Smooth muscle cell (in vitro differentiated cells): ENCODE data around the gene RNFT2. TPM values are rescaled to one million over a fixed set of nuclear protein-coding genes. Genes with fewer than 3 reads are reported as not detected.

Experiments
- DNase-seq: peaks from one replicate; lab custom pipeline; 2025; ENCODE audit not compliant: unreplicated experiment; lab: John Stamatoyannopoulos, UW
- H2AFZ ChIP-seq: fragments of 200-600 bp; sonication (generic); 2 replicates; pipeline ENCODE4 v1.6.0; 2016; ENCODE audit warnings: antibody characterized with exemption, low read depth, mild to moderate bottlenecking
- H3F3A ChIP-seq: fragments of 200-600 bp; sonication (generic); 2 replicates; pipeline ENCODE4 v1.6.0; 2017; ENCODE audit warnings: antibody characterized with exemption, low read depth
- H3K27ac ChIP-seq: fragments of 200-600 bp; sonication (generic); 2 replicates; pipeline ENCODE4 v1.5.1; 2016; ENCODE audit warnings: low read depth, mild to moderate bottlenecking
- H3K27me3 ChIP-seq: fragments of 200-600 bp; sonication (generic); 2 replicates; pipeline ENCODE4 v1.6.1; 2016; ENCODE audit warnings: low read depth, mild to moderate bottlenecking
- H3K36me3 ChIP-seq: fragments of 200-600 bp; sonication (generic); 2 replicates; pipeline ENCODE4 v1.5.1; 2016; ENCODE audit warnings: low read depth
- H3K4me1 ChIP-seq: fragments of 200-600 bp; sonication (generic); 2 replicates; pipeline ENCODE4 v1.5.1; 2016; ENCODE audit warnings: low read depth
- H3K4me2 ChIP-seq: fragments of 200-600 bp; sonication (generic); 2 replicates; pipeline ENCODE4 v1.6.0; 2016; ENCODE audit warnings: mild to moderate bottlenecking
- H3K4me3 ChIP-seq: fragments of 200-600 bp; sonication (generic); 2 replicates; pipeline ENCODE4 v1.5.1; 2016; ENCODE audit warnings: mild to moderate bottlenecking
- H3K79me2 ChIP-seq: fragments of 200-600 bp; sonication (generic); 2 replicates; pipeline ENCODE4 v1.6.0; 2016; ENCODE audit warnings: low read depth, mild to moderate bottlenecking
- H3K9ac ChIP-seq: fragments of 200-600 bp; sonication (generic); 2 replicates; pipeline ENCODE4 v1.6.0; 2016; ENCODE audit warnings: low read depth
- H3K9me3 ChIP-seq: fragments of 200-600 bp; sonication (generic); replicated peaks from 2 replicates; pipeline ENCODE4 v1.5.1; 2016; ENCODE audit warnings: low read depth
- H4K20me1 ChIP-seq: fragments of 200-600 bp; sonication (generic); 2 replicates; pipeline ENCODE4 v1.6.0; 2016; ENCODE audit warnings: low read depth
- WGBS: methylation state at CpG from one replicate; pipeline ENCODE4 v1.1.7; 2016; ENCODE audit warnings: low lambda C conversion rate; 5-methylcytosine and 5-hydroxymethylcytosine counted together
- polyA plus RNA-seq: library from polyadenylated mRNA; unstranded; fragments of >200 nt; fragmentation: Nextera tagmentation; extraction: Ambion mirVana; gene quantifications from 2 replicates; pipeline ENCODE4 v1.2.1, GENCODE V29; 2016
- total RNA-seq: library from RNA; depleted of rRNA; stranded (reverse); fragments of >200 nt; gene quantifications from 2 replicates; pipeline ENCODE4 v1.2.3, GENCODE V29; 2014
- TF ChIP-seq, protein P1 (sequence below): fragments of 200-600 bp; sonication (generic); IDR thresholded peaks from 2 replicates; pipeline ENCODE4 v1.5.1; 2017; ENCODE audit warnings: borderline replicate concordance, mild to moderate bottlenecking, antibody characterized with exemption; ENCODE audit not compliant: insufficient read depth, poor library complexity, severe bottlenecking

The RNFT2 gene
- total and polyA plus RNA-seq, 2 experiments from 2014 or later: 2.0 to 2.4 TPM

- no peaks in the 10 kb centered on the region for H3F3A ChIP-seq
- no peak for DNase-seq
- no peaks in the 10 kb centered on the region for H3K9me3 ChIP-seq
- no peak overlapping the region for H3K9ac ChIP-seq
- H3K79me2 ChIP-seq: no peaks in the 10 kb centered on the region
- 53% methylated on average over 26 of the region's 26 CpGs for WGBS
- TF ChIP-seq, protein P1, sequence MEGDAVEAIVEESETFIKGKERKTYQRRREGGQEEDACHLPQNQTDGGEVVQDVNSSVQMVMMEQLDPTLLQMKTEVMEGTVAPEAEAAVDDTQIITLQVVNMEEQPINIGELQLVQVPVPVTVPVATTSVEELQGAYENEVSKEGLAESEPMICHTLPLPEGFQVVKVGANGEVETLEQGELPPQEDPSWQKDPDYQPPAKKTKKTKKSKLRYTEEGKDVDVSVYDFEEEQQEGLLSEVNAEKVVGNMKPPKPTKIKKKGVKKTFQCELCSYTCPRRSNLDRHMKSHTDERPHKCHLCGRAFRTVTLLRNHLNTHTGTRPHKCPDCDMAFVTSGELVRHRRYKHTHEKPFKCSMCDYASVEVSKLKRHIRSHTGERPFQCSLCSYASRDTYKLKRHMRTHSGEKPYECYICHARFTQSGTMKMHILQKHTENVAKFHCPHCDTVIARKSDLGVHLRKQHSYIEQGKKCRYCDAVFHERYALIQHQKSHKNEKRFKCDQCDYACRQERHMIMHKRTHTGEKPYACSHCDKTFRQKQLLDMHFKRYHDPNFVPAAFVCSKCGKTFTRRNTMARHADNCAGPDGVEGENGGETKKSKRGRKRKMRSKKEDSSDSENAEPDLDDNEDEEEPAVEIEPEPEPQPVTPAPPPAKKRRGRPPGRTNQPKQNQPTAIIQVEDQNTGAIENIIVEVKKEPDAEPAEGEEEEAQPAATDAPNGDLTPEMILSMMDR: peak; percentile 51
- no peak overlapping the region for H2AFZ ChIP-seq
- H3K27ac ChIP-seq: no peak overlapping the region
- H3K27me3 ChIP-seq: peaks cover 16% of the 10 kb centered on the region
- H3K4me2 ChIP-seq: no peak overlapping the region
- H3K4me3 ChIP-seq: no peak overlapping the region
- no peaks in the 10 kb centered on the region for H4K20me1 ChIP-seq
- no peaks in the 10 kb centered on the region for H3K36me3 ChIP-seq
- no peaks in the 10 kb centered on the region for H3K4me1 ChIP-seq
Observed at GRCh38 chr12:116708826-116709756, 29.0 kb upstream of the RNFT2 start.

DNA sequence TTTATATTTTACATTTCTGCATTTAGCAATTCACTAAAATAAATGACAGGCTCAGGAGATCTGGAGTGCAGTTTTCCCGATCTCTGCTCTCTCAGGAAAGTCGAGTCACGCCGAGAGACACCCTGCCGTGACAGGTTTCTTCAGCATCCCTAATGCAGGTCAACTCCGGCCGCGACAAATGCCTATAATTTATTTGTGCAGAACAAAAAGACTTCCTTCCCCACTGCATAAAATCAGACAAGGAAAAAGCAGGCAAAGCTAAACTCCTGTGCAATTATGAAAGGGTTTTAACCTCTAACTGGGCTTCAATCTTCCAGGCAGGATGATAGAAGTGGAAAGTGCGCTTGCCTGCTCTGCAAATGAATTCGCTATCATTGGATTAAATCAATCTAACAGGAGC is 28.3 kb upstream of the RNFT2 start:
- TF ChIP-seq, protein P1: no peak
- no peak overlapping the region for H3K27ac ChIP-seq
- H3K27me3 ChIP-seq: peaks cover 16% of the 10 kb centered on the region
- H2AFZ ChIP-seq: no peak overlapping the region
- no peak overlapping the region for H3K9ac ChIP-seq
- DNase-seq: no peak
- H3K9me3 ChIP-seq: no peaks in the 10 kb centered on the region
- H3K4me2 ChIP-seq: no peak overlapping the region
- no peaks in the 10 kb centered on the region for H3K36me3 ChIP-seq
- H3F3A ChIP-seq: no peaks in the 10 kb centered on the region
- no peaks in the 10 kb centered on the region for H3K4me1 ChIP-seq
- 84% methylated on average over 10 of the region's 10 CpGs for WGBS
- H3K79me2 ChIP-seq: no peaks in the 10 kb centered on the region
- no peak overlapping the region for H3K4me3 ChIP-seq
- H4K20me1 ChIP-seq: no peaks in the 10 kb centered on the region

- Histone ChIP-seq H4K20me1 (no peaks in the 10 kb centered on the region), H3K36me3 (no peaks in the 10 kb centered on the region), H3K9me3 (no peaks in the 10 kb centered on the region), H2AFZ (no peak overlapping the region), H3K4me1 (no peaks in the 10 kb centered on the region), H3F3A (no peaks in the 10 kb centered on the region), H3K4me3 (no peak overlapping the region), H3K9ac (no peak overlapping the region), H3K79me2 (no peaks in the 10 kb centered on the region), H3K4me2 (no peak overlapping the region), H3K27me3 (peaks cover 16% of the 10 kb centered on the region), H3K27ac (no peak overlapping the region)
- 88% methylated on average over 8 of the region's 8 CpGs for WGBS
- no peak for DNase-seq
- TF ChIP-seq, protein P1: no peak
Observed at GRCh38 chr12:116710370-116711150, 27.6 kb upstream of the RNFT2 start.
